ENCODE results near the gene CHD3. TPM values are rescaled to one million over a fixed set of nuclear protein-coding genes. Genes with fewer than 3 reads are reported as not detected.
A peak's percentile ranks its signal among the peaks of the same experiment; 100 is the strongest.

CHD3 gene
- total and polyA plus RNA-seq, 2 of the 13 experiments (the other 11 are each of a cell fraction or from before 2014, with no cell fraction given) = 2.7 to 3.7 TPM

- DNase-seq (ENCODE audit: low spot score) (no peak), ATAC-seq (no peak), FAIRE-seq (no peak)
- 4% methylated on average over 8 of the region's 8 CpGs for WGBS (ENCODE audit: low lambda C conversion rate)
- no TSS peak for BruUV-seq (replicated peaks)
- Histone ChIP-seq H3K79me2 (ENCODE audit: insufficient read depth, low read length) (no peaks in the 10 kb centered on the region), H3K4me2 (ENCODE audit: low read depth, low read length) (peak overlapping the region; percentile 92), H2AFZ (ENCODE audit: low read length) (peak overlapping the region; percentile 54), H3K4me3 (replicated peaks in 1 of 3; ENCODE audit: insufficient read depth in 1 of 3, low read depth in 2 of 3, low read length in 3 of 3) (peak overlapping the region; percentile 45 to 76 (median 68)), H3K9ac (ENCODE audit: insufficient read depth, low read depth, low read length) (peak overlapping the region; percentile 55; the same call in 1 of the 2 replicates), H3K27me3 (ENCODE audit: control insufficient read depth in 1 of 2, insufficient read depth in 2 of 2, low read length in 2 of 2) (peaks cover 1 to 17% of the 10 kb centered on the region in 2 experiments; a peak in 2 of 5 replicates), H4K20me1 (ENCODE audit: insufficient read depth, low read length) (no peaks in the 10 kb centered on the region), H3K36me3 (replicated peaks in 1 of 2; ENCODE audit: control insufficient read depth in 1 of 2, insufficient read depth in 2 of 2, low read length in 2 of 2) (no peaks in the 10 kb centered on the region), H3K4me1 (ENCODE audit: insufficient read depth, low read length) (peaks cover 48% of the 10 kb centered on the region), H3K9me3 (ENCODE audit: low read length) (no peaks in the 10 kb centered on the region), H3K27ac (ENCODE audit: extremely low read length, insufficient read depth, low read length) (peak overlapping the region; percentile 48)
- in situ Hi-C loops (cut with HindIII; ENCODE audit: extremely low pct_ligation_motif_present, low pct_unique_long_range_greater_than_20kb) = no loop called here
- ChIA-PET POLR2A (no interaction called here), CTCF (ENCODE audit: low intra/inter-chr PET ratio, low total read pairs) (interaction anchor here (1.9 kb wide), 1 partner anchor 25 kb away, joined by 5 read pairs; no protein-coding TSS in a partner anchor)
- TF ChIP-seq PRDM15 (CRISPR knock-in tag; IDR thresholded peaks at IDR 0.05) = no peak
- TF ChIP-seq ZBTB40 (IDR thresholded peaks at IDR 0.05) = no peak
- TF ChIP-seq ZBTB40 (CRISPR knock-in tag; IDR thresholded peaks at IDR 0.05) = no peak
- no peak for TF ChIP-seq ZNF737 (CRISPR knock-in tag; IDR thresholded peaks at IDR 0.05; ENCODE audit: borderline replicate concordance)
- TF ChIP-seq IKZF4 (CRISPR knock-in tag; IDR thresholded peaks at IDR 0.05; ENCODE audit: borderline replicate concordance, low read depth, not compliant biosample characterization) = no peak
- TF ChIP-seq, protein P1, sequence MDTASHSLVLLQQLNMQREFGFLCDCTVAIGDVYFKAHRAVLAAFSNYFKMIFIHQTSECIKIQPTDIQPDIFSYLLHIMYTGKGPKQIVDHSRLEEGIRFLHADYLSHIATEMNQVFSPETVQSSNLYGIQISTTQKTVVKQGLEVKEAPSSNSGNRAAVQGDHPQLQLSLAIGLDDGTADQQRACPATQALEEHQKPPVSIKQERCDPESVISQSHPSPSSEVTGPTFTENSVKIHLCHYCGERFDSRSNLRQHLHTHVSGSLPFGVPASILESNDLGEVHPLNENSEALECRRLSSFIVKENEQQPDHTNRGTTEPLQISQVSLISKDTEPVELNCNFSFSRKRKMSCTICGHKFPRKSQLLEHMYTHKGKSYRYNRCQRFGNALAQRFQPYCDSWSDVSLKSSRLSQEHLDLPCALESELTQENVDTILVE (CRISPR knock-in tag; IDR thresholded peaks at IDR 0.05) = no peak
- peak; percentile 28 for TF ChIP-seq PRPF4 (IDR thresholded peaks at IDR 0.05; ENCODE audit: low read depth, low read length, poor library complexity, severe bottlenecking)
- TF ChIP-seq ZFP82 (CRISPR knock-in tag; IDR thresholded peaks at IDR 0.05; ENCODE audit: borderline replicate concordance) = no peak
- intact Hi-C loops (cut with micrococcal nuclease; ENCODE audit: unreplicated experiment) = no loop called here
These were observed 1.5 kb upstream of the CHD3 start for GRCh38 chr17:7887038-7887481.
